Measurements from ENCODE around the gene TOX4. TPM values are rescaled to one million over a fixed set of nuclear protein-coding genes. Genes with fewer than 3 reads are reported as not detected.

Gene TOX4
- total and polyA plus RNA-seq, 9 of the 15 experiments (the other 6 are each of a cell fraction or from before 2014, with no cell fraction given): 9.9 to 76.5 (median 41.0) TPM

DNA sequence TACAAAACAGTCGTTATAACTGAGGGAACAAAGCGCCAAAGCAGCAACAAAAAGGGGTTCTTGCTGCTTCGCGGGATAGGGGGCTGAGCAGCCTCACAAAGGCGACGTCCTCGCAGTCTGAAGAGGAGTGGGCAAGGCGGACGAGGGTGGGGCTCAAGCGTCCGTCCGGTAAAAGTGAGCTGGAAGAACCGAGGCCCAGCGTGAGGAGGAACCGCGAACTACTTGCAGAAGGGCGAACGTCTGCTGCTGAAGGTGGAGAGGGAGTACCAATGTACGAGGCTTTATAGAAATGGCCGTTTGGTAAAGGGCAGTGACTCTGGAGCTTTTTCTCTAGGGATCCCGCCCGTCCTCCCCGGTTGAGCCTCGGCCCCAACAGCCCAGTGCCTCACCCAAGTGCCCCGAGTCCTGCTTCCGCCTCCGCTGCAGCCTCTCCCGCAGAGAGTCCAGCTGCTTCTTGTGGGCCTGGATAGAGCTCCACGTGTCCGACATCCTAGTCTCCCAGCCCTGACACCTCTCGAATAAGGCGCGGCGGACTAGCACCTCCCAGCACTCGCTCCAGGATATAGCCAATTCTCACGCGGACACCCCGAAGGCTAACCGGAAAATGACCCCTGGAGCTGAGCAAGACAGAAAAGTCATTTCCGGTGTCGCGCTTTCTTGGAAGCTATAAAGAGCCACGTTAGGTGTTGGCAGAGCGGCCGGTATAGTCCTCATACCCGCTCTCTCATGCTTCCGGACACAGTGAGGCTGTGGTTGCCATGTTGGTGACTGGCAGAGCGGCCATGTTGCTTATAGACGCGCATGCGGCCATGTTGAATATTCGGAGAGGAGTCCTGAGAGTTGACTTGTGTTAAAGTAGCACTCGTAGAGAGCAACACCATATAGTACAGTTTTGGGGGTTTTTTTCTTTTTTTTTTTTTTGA, 34.0 kb downstream of the TOX4 start, which contains the start of gene METTL3 (continued):
- TF ChIP-seq MYBL2 (IDR thresholded peaks at IDR 0.05; ENCODE audit: low read depth) (peak; percentile 87), MYBL2 (CRISPR knock-in tag; IDR thresholded peaks at IDR 0.05; ENCODE audit: borderline replicate concordance) (no peak), ZNF57 (CRISPR knock-in tag; IDR thresholded peaks at IDR 0.05) (no peak), FOS (IDR thresholded peaks at IDR 0.05; ENCODE audit: extremely low read depth, insufficient read length) (no peak), SUPT5H (IDR thresholded peaks at IDR 0.05) (peak; percentile 84), CEBPG (CRISPR knock-in tag; IDR thresholded peaks at IDR 0.05) (no peak), CEBPG (tag; conservative IDR thresholded peaks at IDR 0.05 in 1 of 2, IDR thresholded peaks at IDR 0.05 in 1 of 2) (no peak), GTF2E2 (tag; IDR thresholded peaks at IDR 0.05) (no peak; the same call in 1 of the 2 replicates), SOX6 (IDR thresholded peaks at IDR 0.05) (no peak), GATAD2A (IDR thresholded peaks at IDR 0.05) (no peak), SMC3 (conservative IDR thresholded peaks at IDR 0.05; ENCODE audit: insufficient read depth, low read depth, low read length) (no peak), DDX20 (tag; IDR thresholded peaks at IDR 0.05; ENCODE audit: low read depth) (0 out of 2 replicates have a peak, but pooled peaks have one; percentile 52), TEAD2 (tag; IDR thresholded peaks at IDR 0.05) (no peak)
- TF ChIP-seq, protein P1, sequence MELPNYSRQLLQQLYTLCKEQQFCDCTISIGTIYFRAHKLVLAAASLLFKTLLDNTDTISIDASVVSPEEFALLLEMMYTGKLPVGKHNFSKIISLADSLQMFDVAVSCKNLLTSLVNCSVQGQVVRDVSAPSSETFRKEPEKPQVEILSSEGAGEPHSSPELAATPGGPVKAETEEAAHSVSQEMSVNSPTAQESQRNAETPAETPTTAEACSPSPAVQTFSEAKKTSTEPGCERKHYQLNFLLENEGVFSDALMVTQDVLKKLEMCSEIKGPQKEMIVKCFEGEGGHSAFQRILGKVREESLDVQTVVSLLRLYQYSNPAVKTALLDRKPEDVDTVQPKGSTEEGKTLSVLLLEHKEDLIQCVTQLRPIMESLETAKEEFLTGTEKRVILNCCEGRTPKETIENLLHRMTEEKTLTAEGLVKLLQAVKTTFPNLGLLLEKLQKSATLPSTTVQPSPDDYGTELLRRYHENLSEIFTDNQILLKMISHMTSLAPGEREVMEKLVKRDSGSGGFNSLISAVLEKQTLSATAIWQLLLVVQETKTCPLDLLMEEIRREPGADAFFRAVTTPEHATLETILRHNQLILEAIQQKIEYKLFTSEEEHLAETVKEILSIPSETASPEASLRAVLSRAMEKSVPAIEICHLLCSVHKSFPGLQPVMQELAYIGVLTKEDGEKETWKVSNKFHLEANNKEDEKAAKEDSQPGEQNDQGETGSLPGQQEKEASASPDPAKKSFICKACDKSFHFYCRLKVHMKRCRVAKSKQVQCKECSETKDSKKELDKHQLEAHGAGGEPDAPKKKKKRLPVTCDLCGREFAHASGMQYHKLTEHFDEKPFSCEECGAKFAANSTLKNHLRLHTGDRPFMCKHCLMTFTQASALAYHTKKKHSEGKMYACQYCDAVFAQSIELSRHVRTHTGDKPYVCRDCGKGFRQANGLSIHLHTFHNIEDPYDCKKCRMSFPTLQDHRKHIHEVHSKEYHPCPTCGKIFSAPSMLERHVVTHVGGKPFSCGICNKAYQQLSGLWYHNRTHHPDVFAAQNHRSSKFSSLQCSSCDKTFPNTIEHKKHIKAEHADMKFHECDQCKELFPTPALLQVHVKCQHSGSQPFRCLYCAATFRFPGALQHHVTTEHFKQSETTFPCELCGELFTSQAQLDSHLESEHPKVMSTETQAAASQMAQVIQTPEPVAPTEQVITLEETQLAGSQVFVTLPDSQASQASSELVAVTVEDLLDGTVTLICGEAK (IDR thresholded peaks at IDR 0.05): peak; percentile 98
- TF ChIP-seq, protein P1 (CRISPR knock-in tag; IDR thresholded peaks at IDR 0.05): no peak
- TF ChIP-seq, protein P2, sequence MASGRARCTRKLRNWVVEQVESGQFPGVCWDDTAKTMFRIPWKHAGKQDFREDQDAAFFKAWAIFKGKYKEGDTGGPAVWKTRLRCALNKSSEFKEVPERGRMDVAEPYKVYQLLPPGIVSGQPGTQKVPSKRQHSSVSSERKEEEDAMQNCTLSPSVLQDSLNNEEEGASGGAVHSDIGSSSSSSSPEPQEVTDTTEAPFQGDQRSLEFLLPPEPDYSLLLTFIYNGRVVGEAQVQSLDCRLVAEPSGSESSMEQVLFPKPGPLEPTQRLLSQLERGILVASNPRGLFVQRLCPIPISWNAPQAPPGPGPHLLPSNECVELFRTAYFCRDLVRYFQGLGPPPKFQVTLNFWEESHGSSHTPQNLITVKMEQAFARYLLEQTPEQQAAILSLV (tag; IDR thresholded peaks at IDR 0.05): no peak
- TF ChIP-seq, protein P3, sequence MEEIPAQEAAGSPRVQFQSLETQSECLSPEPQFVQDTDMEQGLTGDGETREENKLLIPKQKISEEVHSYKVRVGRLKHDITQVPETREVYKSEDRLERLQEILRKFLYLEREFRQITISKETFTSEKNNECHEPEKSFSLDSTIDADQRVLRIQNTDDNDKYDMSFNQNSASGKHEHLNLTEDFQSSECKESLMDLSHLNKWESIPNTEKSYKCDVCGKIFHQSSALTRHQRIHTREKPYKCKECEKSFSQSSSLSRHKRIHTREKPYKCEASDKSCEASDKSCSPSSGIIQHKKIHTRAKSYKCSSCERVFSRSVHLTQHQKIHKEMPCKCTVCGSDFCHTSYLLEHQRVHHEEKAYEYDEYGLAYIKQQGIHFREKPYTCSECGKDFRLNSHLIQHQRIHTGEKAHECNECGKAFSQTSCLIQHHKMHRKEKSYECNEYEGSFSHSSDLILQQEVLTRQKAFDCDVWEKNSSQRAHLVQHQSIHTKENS (CRISPR knock-in tag; IDR thresholded peaks at IDR 0.05): no peak
